HCT116 (cell line): ENCODE results near the gene QKI. TPM values are rescaled to one million over a fixed set of nuclear protein-coding genes. Genes with fewer than 3 reads are reported as not detected.

Experiments used
- ATAC-seq: fragments of 200-7000 bp; cut with Tn5 transposase; 2 replicates; pipeline ENCODE4 v1.9.1; 2020; ENCODE audit warnings: mild to moderate bottlenecking, moderate library complexity
- BruUV-seq: library from RNA; stranded (reverse); fragments of 400-500 nt; replicated peaks from 2 replicates; lab custom pipeline; 2021; lab: Mats Ljungman, UMichigan
- CTCF ChIA-PET: fragments of 300-600 bp; sonication (Branson Sonifier 250); formaldehyde crosslinking; loops from one replicate; lab custom pipeline; 2021; ENCODE audit warnings: antibody characterized with exemption; lab: Charles Lee
- POLR2A ChIA-PET: fragments of 300-600, 350-600 bp; sonication (Branson Sonifier 250); formaldehyde crosslinking; loops from one replicate; lab custom pipeline; 2021; ENCODE audit warnings: antibody characterized with exemption; lab: Charles Lee
- RAD21 ChIA-PET, 2 experiments: fragments of 300-600 bp; sonication (Branson Sonifier 250); formaldehyde crosslinking; loops; one replicate each; lab custom pipeline; 2023; ENCODE audit warnings: low total read pairs in 2 of 2; ENCODE audit not compliant: uncharacterized antibody in 2 of 2, unreplicated experiment in 2 of 2, low non-redundant PET in 1 of 2; lab: Charles Lee
- DNase-seq: peaks from one replicate; pipeline ENCODE4 v3.0.0-alpha.2; 2010; ENCODE audit warnings: low read depth, low spot score
- H2AFZ ChIP-seq: fragments of 200-600 bp; shearing (Covaris generic), sonication (generic); 2 replicates; pipeline ENCODE4 v1.6.1; 2017; ENCODE audit warnings: low read depth, mixed run types, mixed read lengths, antibody characterized with exemption, low read length; ENCODE audit not compliant: poor library complexity, severe bottlenecking
- H3K27ac ChIP-seq: 2 replicates; pipeline ENCODE4 v1.5.1; 2012; ENCODE audit warnings: low read depth, low read length
- H3K27me3 ChIP-seq: fragments of 200-600 bp; sonication (generic); 2 replicates; pipeline ENCODE4 v1.6.1; 2016; ENCODE audit warnings: mixed run types, low read length, mixed read lengths; ENCODE audit not compliant: insufficient read depth
- H3K36me3 ChIP-seq, 2 experiments: fragments of 200-500 bp in 1 of 2; fragments of 200-600 bp in 1 of 2; sonication (Bioruptor generic) in 1 of 2; sonication (generic) in 1 of 2; 2 replicates each; pipeline versions ENCODE4 v1.5.1 to v1.6.1; 2014 to 2016; ENCODE audit warnings: low read length in 2 of 2, inconsistent platforms in 1 of 2, mixed read lengths in 1 of 2, mixed run types in 1 of 2; ENCODE audit not compliant: insufficient read depth in 2 of 2, control insufficient read depth in 1 of 2
- H3K4me1 ChIP-seq, 2 experiments: fragments of 200-600 bp in 1 of 2; sonication (generic) in 1 of 2; 2 replicates each; pipeline versions ENCODE4 v1.5.1 to v1.6.1; 2012 to 2017; ENCODE audit warnings: low read length in 2 of 2, inconsistent platforms in 1 of 2, mild to moderate bottlenecking in 1 of 2, mixed read lengths in 1 of 2, mixed run types in 1 of 2, moderate library complexity in 1 of 2; ENCODE audit not compliant: insufficient read depth in 2 of 2, control insufficient read depth in 1 of 2
- H3K4me2 ChIP-seq: fragments of 200-600 bp; sonication (generic); 2 replicates; pipeline ENCODE4 v1.6.1; 2017; ENCODE audit warnings: mixed run types, low read length, mixed read lengths
- H3K4me3 ChIP-seq, 2 experiments: fragments of 200-600 bp in 1 of 2; sonication (generic) in 1 of 2; replicated peaks in 1 of 2; 2 replicates each; pipeline ENCODE4 v1.5.1; 2011 to 2016; ENCODE audit warnings: low read length in 2 of 2, control low read depth in 1 of 2, low read depth in 1 of 2, mild to moderate bottlenecking in 1 of 2, mixed read lengths in 1 of 2, mixed run types in 1 of 2
- H3K79me2 ChIP-seq: fragments of 200-600 bp; sonication (generic); 2 replicates; pipeline ENCODE4 v1.6.1; 2017; ENCODE audit warnings: mild to moderate bottlenecking, mixed run types, low read length, moderate library complexity, mixed read lengths; ENCODE audit not compliant: insufficient read depth
- H3K9ac ChIP-seq: fragments of 200-600 bp; sonication (generic); 2 replicates; pipeline ENCODE4 v1.6.1; 2016; ENCODE audit warnings: low read length, mixed read lengths
- H3K9me2 ChIP-seq: fragments of 200-600 bp; sonication (generic), shearing (Covaris generic); 2 replicates; pipeline ENCODE4 v1.6.1; 2017; ENCODE audit warnings: mixed run types, mild to moderate bottlenecking, moderate library complexity; ENCODE audit not compliant: insufficient read depth
- H3K9me3 ChIP-seq, 2 experiments: fragments of 200-500 bp in 1 of 2; fragments of 200-600 bp in 1 of 2; sonication (Bioruptor generic) in 1 of 2; sonication (generic) in 1 of 2; 2 replicates each; pipeline ENCODE4 v1.6.1; 2014 to 2017; ENCODE audit warnings: low read length in 2 of 2, mixed read lengths in 2 of 2, inconsistent platforms in 1 of 2, low read depth in 1 of 2, mild to moderate bottlenecking in 1 of 2, mixed run types in 1 of 2, moderate library complexity in 1 of 2; ENCODE audit not compliant: control insufficient read depth in 1 of 2, insufficient read depth in 1 of 2
- H4K20me1 ChIP-seq: fragments of 200-600 bp; sonication (generic), shearing (Covaris generic); 2 replicates; pipeline ENCODE4 v1.6.1; 2017; ENCODE audit warnings: mixed run types, mild to moderate bottlenecking, moderate library complexity; ENCODE audit not compliant: insufficient read depth
- CBX3 ChIP-seq: IDR thresholded peaks from 2 replicates; pipeline ENCODE4 v1.6.1; 2012; ENCODE audit warnings: low read depth
- CTCF ChIP-seq, 3 experiments: fragments of 200-600 bp in 1 of 3; sonication (generic) in 1 of 3; IDR thresholded peaks in 2 of 3; conservative IDR thresholded peaks in 1 of 3; 2 replicates each; pipeline ENCODE4 v1.5.1; 2012 to 2017; ENCODE audit warnings: low read depth in 2 of 3, low read length in 2 of 3, antibody characterized with exemption in 1 of 3, borderline replicate concordance in 1 of 3, control low read depth in 1 of 3, mild to moderate bottlenecking in 1 of 3, mixed read lengths in 1 of 3, mixed run types in 1 of 3, moderate library complexity in 1 of 3; ENCODE audit not compliant: insufficient read depth in 1 of 3
- EGR1 ChIP-seq: IDR thresholded peaks from 2 replicates; pipeline ENCODE4 v1.6.1; 2012; ENCODE audit warnings: low read depth
- ELF1 ChIP-seq: IDR thresholded peaks from 2 replicates; pipeline ENCODE4 v1.6.1; 2012; ENCODE audit warnings: low read depth, borderline replicate concordance
- EZH2 ChIP-seq: fragments of 200-600 bp; sonication (generic); IDR thresholded peaks from 2 replicates; pipeline ENCODE4 v1.6.1; 2017; ENCODE audit warnings: antibody characterized with exemption, mixed run types
- FOSL1 ChIP-seq: IDR thresholded peaks from 2 replicates; pipeline ENCODE4 v1.6.1; 2012; ENCODE audit warnings: low read depth
- JUND ChIP-seq: IDR thresholded peaks from 2 replicates; pipeline ENCODE4 v1.6.1; 2012
- MAX ChIP-seq: IDR thresholded peaks from 2 replicates; pipeline ENCODE4 v1.6.1; 2012
- POLR2A ChIP-seq: IDR thresholded peaks from 2 replicates; pipeline ENCODE4 v1.7.0; 2011; ENCODE audit warnings: borderline replicate concordance; ENCODE audit not compliant: insufficient read depth, insufficient read length; ENCODE audit errors: extremely low read depth
- RAD21 ChIP-seq: IDR thresholded peaks from 2 replicates; pipeline ENCODE4 v1.6.1; 2012; ENCODE audit warnings: low read depth, mild to moderate bottlenecking
- REST ChIP-seq: IDR thresholded peaks from 2 replicates; pipeline ENCODE4 v1.6.1; 2012; ENCODE audit warnings: low read depth
- SIN3A ChIP-seq: IDR thresholded peaks from 2 replicates; pipeline ENCODE4 v1.6.1; 2012; ENCODE audit warnings: low read depth
- SP1 ChIP-seq: IDR thresholded peaks from 2 replicates; pipeline ENCODE4 v1.6.1; 2012; ENCODE audit warnings: low read depth
- SRF ChIP-seq: IDR thresholded peaks from 2 replicates; pipeline ENCODE4 v1.6.1; 2012; ENCODE audit warnings: low read depth
- TCF7L2 ChIP-seq: IDR thresholded peaks from 2 replicates; pipeline ENCODE4 v1.7.0; 2011; ENCODE audit warnings: borderline replicate concordance, inconsistent platforms; ENCODE audit not compliant: insufficient read depth, insufficient read length; ENCODE audit errors: extremely low read depth
- YY1 ChIP-seq: IDR thresholded peaks from 2 replicates; pipeline ENCODE4 v1.6.1; 2011; ENCODE audit warnings: low read length, low read depth, moderate library complexity, mild to moderate bottlenecking; ENCODE audit not compliant: insufficient replicate concordance; ENCODE audit errors: extremely low read depth
- ZBTB33 ChIP-seq: IDR thresholded peaks from 2 replicates; pipeline ENCODE4 v1.6.1; 2011; ENCODE audit warnings: mild to moderate bottlenecking, low read length, moderate library complexity; ENCODE audit not compliant: insufficient replicate concordance; ENCODE audit errors: extremely low read depth
- ZFX ChIP-seq: fragments of 450-650 bp; IDR thresholded peaks from 2 replicates; pipeline ENCODE4 v1.6.1; 2017
- ZNF274 ChIP-seq: fragments of 200-500 bp; sonication (Bioruptor generic); IDR thresholded peaks from 2 replicates; pipeline ENCODE4 v1.6.1; 2014; ENCODE audit warnings: mild to moderate bottlenecking, low read depth, low read length, inconsistent platforms
- intact Hi-C: fragments of 100-400 bp; cut with micrococcal nuclease; formaldehyde crosslinking; loops from 2 replicates; pipeline ENCODE4 v1.10.0; 2022
- total RNA-seq: library from RNA; stranded (reverse); gene quantifications from one replicate; pipeline ENCODE4 v1.2.1, GENCODE V29; 2021; ENCODE audit not compliant: unreplicated experiment

QKI gene
- total RNA-seq, 1 experiment from 2014 or later = 35.3 TPM

- no peaks in the 10 kb centered on the region for H3K9me2 ChIP-seq
- RAD21 ChIA-PET = no interaction called here
- no peaks in the 10 kb centered on the region for H3K4me1 ChIP-seq
- TF ChIP-seq MAX (no peak), ZFX (no peak), SRF (no peak), CTCF (IDR thresholded peaks at IDR 0.05 in 2 of 3, conservative IDR thresholded peaks at IDR 0.05 in 1 of 3; ENCODE audit: borderline replicate concordance in 1 of 3, insufficient read depth in 1 of 3, low read depth in 2 of 3, low read length in 2 of 3) (no peak), REST (no peak), YY1 (no peak), CBX3 (no peak), FOSL1 (no peak), SIN3A (no peak), EGR1 (no peak), SP1 (no peak), POLR2A (no peak), ELF1 (no peak), JUND (no peak), TCF7L2 (no peak), ZBTB33 (no peak), EZH2 (no peak), ZNF274 (no peak), RAD21 (no peak)
- TF ChIP-seq, all 23 proteins: peak for 0
- Histone ChIP-seq H3K79me2 (no peaks in the 10 kb centered on the region), H2AFZ (no peak overlapping the region), H3K4me2 (no peak overlapping the region), H3K9me3 (no peaks in the 10 kb centered on the region), H3K4me3 (no peak overlapping the region), H4K20me1 (no peaks in the 10 kb centered on the region), H3K9ac (no peak overlapping the region), H3K27ac (no peak overlapping the region), H3K36me3 (no peaks in the 10 kb centered on the region), H3K27me3 (no peaks in the 10 kb centered on the region)
- ATAC-seq (no peak), DNase-seq (no peak)
- BruUV-seq = no TSS peak
- POLR2A ChIA-PET = no interaction called here
- CTCF ChIA-PET = no interaction called here
- intact Hi-C loops = no loop called here
These were observed 203.0 kb downstream of the QKI start for GRCh38 chr6:163617549-163617948.
